ENCODE results near the gene SEC23B. TPM values are rescaled to one million over a fixed set of nuclear protein-coding genes. Genes with fewer than 3 reads are reported as not detected.

The SEC23B gene
- polyA plus RNA-seq, 3 donors from 2014 or later = 44.1 to 109 (median 67.7) TPM

DNA sequence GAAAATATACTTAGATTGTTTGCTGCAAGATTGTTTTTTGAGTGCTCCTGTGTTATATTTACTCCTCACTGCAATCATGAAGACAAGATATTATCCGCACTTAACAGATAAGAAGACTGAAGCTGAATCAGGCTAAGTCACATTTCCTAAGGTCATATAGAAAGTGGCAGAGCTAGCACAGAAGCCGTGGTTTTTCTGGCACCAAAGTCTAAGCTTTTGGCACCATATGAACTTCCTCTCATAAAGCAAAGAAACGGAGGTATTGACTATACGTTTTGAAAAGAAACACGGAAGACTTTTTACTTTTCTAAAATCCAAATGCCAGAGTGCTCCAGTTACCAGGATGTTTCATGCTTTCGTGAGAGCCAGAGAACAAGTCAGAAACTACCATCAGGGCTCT, 70.8 kb downstream of the SEC23B start:
- Mint-ChIP-seq H3K27ac (no peak overlapping the region), H3K4me1 (no peaks in the 10 kb centered on the region), H3K4me3 (no peak overlapping the region), H3K9me3 (no peaks in the 10 kb centered on the region), H3K27me3 (ENCODE audit: low read depth in 3 of 3) (no peaks in the 10 kb centered on the region), H3K36me3 (no peaks in the 10 kb centered on the region)
- no peak for DNase-seq

DNA sequence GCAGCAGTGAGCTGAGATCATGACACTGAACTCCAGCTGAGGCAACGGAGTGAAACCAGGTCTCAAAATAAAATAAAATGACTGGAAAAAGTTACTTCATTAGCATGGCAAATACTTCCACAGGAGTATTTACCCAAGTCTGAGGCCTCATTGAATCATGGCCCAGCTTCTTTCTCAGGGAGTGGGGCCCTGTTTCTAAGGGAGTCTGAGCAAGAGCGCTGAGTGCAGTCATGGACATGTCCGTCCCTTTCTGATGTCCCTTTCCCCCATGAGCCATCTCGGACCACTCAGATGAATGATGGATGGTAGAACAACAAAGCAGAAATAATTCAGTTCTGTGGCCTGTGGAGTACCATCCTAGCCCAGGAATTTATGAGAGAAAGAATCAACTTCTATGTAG, 72.3 kb downstream of the SEC23B start:
- H3K4me3 Mint-ChIP-seq = no peak overlapping the region
- no peaks in the 10 kb centered on the region for H3K4me1 Mint-ChIP-seq
- no peak for DNase-seq
- H3K27ac Mint-ChIP-seq = no peak overlapping the region
- no peaks in the 10 kb centered on the region for H3K36me3 Mint-ChIP-seq
- H3K27me3 Mint-ChIP-seq (ENCODE audit: low read depth in 3 of 3) = no peaks in the 10 kb centered on the region
- H3K9me3 Mint-ChIP-seq = no peaks in the 10 kb centered on the region

DNA sequence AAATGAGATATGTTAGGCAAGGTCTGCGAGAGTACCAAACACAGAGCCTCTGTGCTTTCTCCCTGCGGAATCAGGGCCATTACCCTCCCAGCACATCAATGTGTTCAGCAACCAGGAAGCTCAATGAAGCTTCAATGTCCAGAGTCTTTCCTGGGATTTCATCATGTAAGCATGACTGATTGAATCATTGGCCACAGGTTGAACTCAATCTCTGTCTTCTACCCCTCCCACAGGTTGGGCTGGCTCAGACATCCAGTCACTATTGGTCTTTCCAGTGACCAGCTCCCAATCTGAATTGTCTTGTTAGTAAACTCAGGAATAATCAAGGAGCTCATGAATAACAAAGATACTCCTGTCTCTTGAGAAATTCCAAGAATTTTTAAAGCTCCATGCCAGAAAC, 77.4 kb downstream of the SEC23B start:
- H3K4me1 Mint-ChIP-seq = peaks cover 21 to 29% of the 10 kb centered on the region in 2 donors
- H3K4me3 Mint-ChIP-seq = no peak overlapping the region
- no peak for DNase-seq

DNA sequence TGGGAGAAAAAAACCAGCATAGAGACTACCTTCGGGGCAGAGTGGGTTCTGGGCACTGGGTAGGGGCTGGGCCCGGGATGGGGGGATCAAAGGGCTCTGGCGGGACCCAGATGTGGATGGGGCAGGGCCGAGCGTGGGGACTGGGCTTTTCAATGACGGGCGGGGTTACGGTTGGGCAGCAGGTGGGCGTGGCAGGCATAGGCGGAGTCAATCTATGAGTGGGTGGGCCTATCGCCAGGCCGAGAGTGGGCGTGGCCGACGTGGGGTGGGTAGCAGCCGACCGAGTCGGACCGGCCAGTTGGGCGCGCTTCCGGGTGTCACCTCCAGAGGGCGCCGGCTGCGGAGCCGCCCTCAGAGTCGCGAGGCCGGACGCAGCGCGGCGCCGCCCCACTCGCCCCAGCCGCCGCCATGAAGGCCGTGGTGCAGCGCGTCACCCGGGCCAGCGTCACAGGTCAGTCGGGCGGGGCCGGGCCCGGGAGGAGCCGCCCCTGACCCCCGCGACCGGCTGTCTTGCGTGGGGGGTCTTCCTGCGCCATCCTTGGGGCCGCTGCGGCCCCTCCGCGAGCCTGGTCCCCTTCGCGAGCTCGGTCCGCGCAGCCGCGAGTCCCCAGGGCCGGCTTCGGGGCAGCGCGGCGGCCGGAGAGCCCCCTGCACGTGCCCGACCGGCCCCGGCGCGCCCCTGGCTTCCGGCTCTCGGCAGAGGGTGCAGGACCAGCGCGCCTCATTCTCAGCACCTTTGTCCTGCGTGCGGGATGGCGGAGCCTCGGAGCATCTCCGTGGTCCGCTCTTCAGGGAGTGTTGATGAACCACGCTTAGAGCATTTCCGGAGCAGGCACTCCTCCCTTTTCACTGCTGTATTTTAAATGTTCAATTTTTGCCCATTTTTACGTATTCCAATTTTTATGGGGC, 80.2 kb downstream of the SEC23B start, which contains the start of gene DTD1:
TSS of gene DTD1 (plus strand) at position 390 of the 909 bp plus-strand sequence. CDS start at position 409, 19 bp downstream.
- H3K9me3 Mint-ChIP-seq = no peaks in the 10 kb centered on the region
- no peaks in the 10 kb centered on the region for H3K36me3 Mint-ChIP-seq
- peak; percentile 84 to 88 (median 85) for DNase-seq
- peaks cover 0 to 3% (median 0%) of the 10 kb centered on the region in 3 donors for H3K27me3 Mint-ChIP-seq (ENCODE audit: low read depth in 3 of 3)
- H3K4me3 Mint-ChIP-seq = peak within 1 kb of the TSS; percentile 88 to 92 (median 91)
- H3K27ac Mint-ChIP-seq = peak within 1 kb of the TSS; percentile 70 to 95 (median 86)
- peaks cover 24 to 36% of the 10 kb centered on the region in 2 donors for H3K4me1 Mint-ChIP-seq

More for the DNA sequence above, 77.4 kb downstream of the SEC23B start:
- H3K9me3 Mint-ChIP-seq = no peaks in the 10 kb centered on the region
- peaks cover 0 to 3% (median 0%) of the 10 kb centered on the region in 3 donors for H3K27me3 Mint-ChIP-seq (ENCODE audit: low read depth in 3 of 3)
- H3K27ac Mint-ChIP-seq = no peak overlapping the region
- H3K36me3 Mint-ChIP-seq = no peaks in the 10 kb centered on the region

DNA sequence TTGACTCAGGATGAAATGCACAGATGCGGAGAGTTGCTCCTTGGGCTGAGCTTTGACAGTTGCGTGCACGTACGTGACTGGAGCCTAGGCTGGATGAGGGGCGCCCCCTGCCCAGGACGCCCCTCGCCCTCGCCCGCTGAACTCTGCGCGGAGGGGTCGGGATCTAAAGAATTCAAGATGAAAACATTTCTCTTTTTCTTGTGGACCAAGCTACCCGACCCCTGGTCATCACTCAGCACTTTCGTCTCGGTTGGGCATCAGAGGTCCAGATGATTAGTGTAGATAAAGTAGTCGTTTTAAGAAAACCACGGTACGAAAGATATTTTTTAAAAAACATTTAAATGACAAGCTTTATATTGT, 80.8 kb downstream of the SEC23B start:
- H3K9me3 Mint-ChIP-seq = no peaks in the 10 kb centered on the region

DNA sequence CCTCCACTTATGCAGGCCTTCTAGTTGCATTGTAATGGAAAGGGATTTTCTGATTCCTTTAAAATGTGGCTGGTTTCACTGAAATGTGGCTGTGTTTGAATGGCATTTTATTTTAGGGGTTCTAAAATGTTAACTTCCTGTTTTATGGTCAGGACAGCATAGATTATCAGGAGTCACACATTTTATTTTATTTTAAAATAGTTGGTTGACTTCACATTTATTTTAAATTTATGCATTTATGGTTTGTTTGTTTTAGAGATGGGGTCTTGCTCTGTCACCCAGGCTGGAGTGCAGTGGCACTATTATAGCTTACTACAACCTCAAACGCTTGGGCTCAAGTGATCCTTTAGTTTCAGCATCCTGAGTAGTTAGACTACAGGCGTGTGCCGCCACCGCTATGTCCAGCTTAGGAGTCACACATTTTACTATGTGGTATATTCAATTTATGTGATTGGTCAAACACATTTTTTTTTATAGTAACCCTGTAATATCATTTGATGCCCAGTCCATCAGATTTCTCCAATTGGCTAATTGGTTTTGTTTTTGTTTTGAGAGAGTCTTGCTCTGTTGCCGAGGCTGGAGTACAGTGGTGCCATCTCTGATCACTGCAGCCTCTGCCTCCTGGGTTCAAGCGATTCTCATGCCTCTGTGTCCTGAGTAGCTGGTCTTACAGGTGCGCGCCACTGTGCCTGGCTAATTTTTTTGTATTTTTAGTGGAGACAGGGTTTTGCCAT, 82.4 kb downstream of the SEC23B start:
- H3K4me3 Mint-ChIP-seq = peak overlapping the region in 4 of 5 donors; percentile 68 to 92 (median 88)
- peaks cover 0 to 4% (median 0%) of the 10 kb centered on the region in 3 donors for H3K36me3 Mint-ChIP-seq
- H3K27me3 Mint-ChIP-seq (ENCODE audit: low read depth in 3 of 3) = peaks cover 0 to 3% (median 0%) of the 10 kb centered on the region in 3 donors
- peak overlapping the region; percentile 57 to 88 (median 78) for H3K27ac Mint-ChIP-seq
- H3K9me3 Mint-ChIP-seq = no peaks in the 10 kb centered on the region
- H3K4me1 Mint-ChIP-seq = peaks cover 24 to 36% of the 10 kb centered on the region in 2 donors
- no peak for DNase-seq

More for the DNA sequence above, 80.8 kb downstream of the SEC23B start:
- Mint-ChIP-seq H3K36me3 (no peaks in the 10 kb centered on the region), H3K27ac (peak overlapping the region; percentile 70 to 91 (median 86)), H3K4me1 (peaks cover 24 to 36% of the 10 kb centered on the region in 2 donors), H3K27me3 (ENCODE audit: low read depth in 3 of 3) (peaks cover 0 to 3% (median 0%) of the 10 kb centered on the region in 3 donors), H3K4me3 (peak overlapping the region; percentile 86 to 92 (median 91))
- no peak for DNase-seq

DNA sequence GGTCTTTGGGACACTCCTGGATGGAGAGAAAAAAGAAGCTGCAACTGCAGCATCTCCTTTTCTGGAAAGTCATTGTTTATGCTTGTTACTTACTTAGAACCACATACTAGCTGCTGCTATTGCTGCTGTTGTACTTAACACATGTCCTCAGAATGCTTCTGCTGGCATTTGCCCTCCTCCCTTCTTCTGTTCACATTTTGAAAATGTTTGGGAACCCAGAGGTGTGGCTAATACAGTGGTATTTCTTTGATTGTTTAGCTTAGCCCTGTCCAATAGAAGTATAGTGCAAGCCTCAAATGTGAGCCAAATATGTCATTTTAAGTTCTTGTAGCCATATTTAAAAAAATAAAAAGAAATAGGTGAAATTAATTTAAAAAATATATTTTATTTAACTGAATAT, 88.5 kb downstream of the SEC23B start:
- Mint-ChIP-seq H3K27me3 (ENCODE audit: low read depth in 3 of 3) (no peaks in the 10 kb centered on the region), H3K4me3 (no peak overlapping the region), H3K4me1 (no peaks in the 10 kb centered on the region), H3K27ac (no peak overlapping the region), H3K9me3 (no peaks in the 10 kb centered on the region), H3K36me3 (peaks cover 14 to 32% (median 17%) of the 10 kb centered on the region in 3 donors)
- DNase-seq = no peak

DNA sequence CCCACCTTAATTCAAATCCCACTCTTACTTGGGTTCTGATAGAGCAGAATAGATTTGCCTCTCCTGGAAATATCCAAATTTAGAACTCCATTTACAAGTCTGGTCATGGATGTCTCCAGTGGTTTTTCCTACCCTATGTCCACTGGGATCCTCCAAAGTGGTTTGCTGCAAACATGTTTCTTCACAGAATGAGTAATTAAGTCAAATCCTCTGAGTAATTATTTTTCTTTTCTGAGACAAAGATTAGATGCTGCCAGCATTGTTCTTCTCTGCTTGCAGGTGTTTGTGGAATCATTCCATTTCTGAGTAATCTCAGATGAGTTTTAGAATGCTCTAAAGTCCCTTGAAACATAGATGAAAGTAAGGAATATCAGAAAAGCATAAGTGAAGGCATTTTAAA, 102.0 kb downstream of the SEC23B start:
- peaks cover 0 to 1% (median 0%) of the 10 kb centered on the region in 6 donors for H3K9me3 Mint-ChIP-seq
- no peaks in the 10 kb centered on the region for H3K4me1 Mint-ChIP-seq
- no peak for DNase-seq
- no peaks in the 10 kb centered on the region for H3K27me3 Mint-ChIP-seq (ENCODE audit: low read depth in 3 of 3)
- no peak overlapping the region for H3K4me3 Mint-ChIP-seq
- H3K36me3 Mint-ChIP-seq = peaks cover 0 to 11% (median 5%) of the 10 kb centered on the region in 3 donors
- no peak overlapping the region for H3K27ac Mint-ChIP-seq

Other genes with a start within 250 kb of the SEC23B start
- 1 to 10 TPM; 3.2 to 6.5 (median 5.4) TPM for gene ZNF133, start 219.4 kb upstream of the SEC23B start, polyA plus RNA-seq
- 1 to 10 TPM in 2 of 3 donors, not detected in 1; 1.2 to 1.6 TPM for gene DZANK1, start 40.9 kb upstream of the SEC23B start, polyA plus RNA-seq
- 1 to 10 TPM; 4.3 to 6.2 (median 4.4) TPM for gene POLR3F, start 40.5 kb upstream of the SEC23B start, polyA plus RNA-seq
- gene RBBP9, start 10.7 kb upstream of the SEC23B start, polyA plus RNA-seq = 1 to 10 TPM; 3.4 to 9.8 (median 9.7) TPM
- 100 to 1,000 TPM; 175 to 216 (median 181) TPM for gene SMIM26, start 59.5 kb downstream of the SEC23B start, polyA plus RNA-seq
- gene DTD1, start 80.1 kb downstream of the SEC23B start, polyA plus RNA-seq = 10 to 100 TPM; 47.4 to 68.3 (median 66.6) TPM